ENCODE measurements around the gene SORCS3.
"Not testable (repeated sequence)": the region's sequence is repeated elsewhere in the genome, so short reads cannot be mapped to it uniquely, and the experiment has no call there.

SORCS3 gene

DNA sequence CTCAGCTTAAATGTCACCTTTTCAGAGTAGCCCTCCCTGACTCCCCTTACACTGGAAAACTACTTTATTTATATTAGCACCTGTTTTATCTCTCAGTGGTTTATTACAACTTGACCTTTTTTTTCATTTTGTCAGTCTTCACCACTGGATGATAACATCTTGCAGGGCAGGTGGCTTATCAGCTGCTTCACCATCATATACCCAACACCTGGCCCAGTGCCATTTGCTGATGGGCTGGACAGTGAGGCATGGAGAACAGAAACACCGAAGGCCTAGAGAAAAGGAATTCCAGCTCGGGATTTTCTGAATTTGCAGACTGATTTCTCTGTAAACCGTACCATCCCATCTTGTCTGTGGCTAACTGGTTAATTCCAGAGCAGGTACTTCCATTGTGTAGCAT lies 48.5 kb downstream of the SORCS3 start:
- no peak for DNase-seq (ENCODE audit: low spot score)
- TF ChIP-seq, protein P1, sequence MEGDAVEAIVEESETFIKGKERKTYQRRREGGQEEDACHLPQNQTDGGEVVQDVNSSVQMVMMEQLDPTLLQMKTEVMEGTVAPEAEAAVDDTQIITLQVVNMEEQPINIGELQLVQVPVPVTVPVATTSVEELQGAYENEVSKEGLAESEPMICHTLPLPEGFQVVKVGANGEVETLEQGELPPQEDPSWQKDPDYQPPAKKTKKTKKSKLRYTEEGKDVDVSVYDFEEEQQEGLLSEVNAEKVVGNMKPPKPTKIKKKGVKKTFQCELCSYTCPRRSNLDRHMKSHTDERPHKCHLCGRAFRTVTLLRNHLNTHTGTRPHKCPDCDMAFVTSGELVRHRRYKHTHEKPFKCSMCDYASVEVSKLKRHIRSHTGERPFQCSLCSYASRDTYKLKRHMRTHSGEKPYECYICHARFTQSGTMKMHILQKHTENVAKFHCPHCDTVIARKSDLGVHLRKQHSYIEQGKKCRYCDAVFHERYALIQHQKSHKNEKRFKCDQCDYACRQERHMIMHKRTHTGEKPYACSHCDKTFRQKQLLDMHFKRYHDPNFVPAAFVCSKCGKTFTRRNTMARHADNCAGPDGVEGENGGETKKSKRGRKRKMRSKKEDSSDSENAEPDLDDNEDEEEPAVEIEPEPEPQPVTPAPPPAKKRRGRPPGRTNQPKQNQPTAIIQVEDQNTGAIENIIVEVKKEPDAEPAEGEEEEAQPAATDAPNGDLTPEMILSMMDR (IDR thresholded peaks at IDR 0.05; ENCODE audit: extremely low read depth, missing control alignments) = no peak

DNA sequence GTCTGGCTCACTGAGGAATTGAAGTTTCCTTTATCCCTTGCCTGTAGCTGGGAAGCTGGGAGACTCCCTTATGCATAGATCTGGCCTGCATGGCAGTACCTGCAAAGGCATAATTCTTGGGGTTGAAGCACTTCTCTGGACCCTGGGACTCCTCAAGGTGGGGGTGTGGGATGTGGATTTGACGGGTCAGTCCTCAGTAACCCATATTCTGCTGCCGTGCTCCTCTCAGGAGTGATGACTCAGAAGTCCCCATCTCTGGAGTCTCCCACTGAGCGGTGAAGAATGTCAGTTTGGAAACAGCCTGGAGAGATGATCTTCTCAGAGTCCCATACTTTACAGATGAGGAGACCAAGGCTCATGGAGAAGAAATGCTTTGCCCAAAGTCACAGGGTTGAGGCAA lies 49.0 kb downstream of the SORCS3 start:
- TF ChIP-seq, protein P1 (IDR thresholded peaks at IDR 0.05; ENCODE audit: extremely low read depth, missing control alignments) = no peak

DNA sequence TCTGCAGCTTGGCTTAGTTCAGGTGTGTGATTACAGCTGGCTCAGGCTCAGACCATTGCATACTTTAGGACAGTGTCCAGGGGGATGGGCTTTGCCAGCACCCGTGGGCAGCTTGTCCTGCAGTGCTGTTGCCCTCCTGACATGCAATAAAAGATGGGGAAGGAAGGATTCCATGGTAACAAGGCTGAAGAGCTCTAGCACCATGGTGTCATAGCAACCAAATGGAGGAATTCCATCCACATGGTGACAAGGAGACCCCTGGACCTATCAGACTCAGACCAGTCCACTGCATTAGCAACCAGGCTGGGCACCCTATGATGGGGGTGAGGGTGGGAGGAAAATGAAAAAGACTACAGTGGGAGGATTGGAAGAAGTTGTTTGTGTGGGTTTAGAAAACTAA lies 49.9 kb downstream of the SORCS3 start:
- TF ChIP-seq, protein P1 (IDR thresholded peaks at IDR 0.05; ENCODE audit: extremely low read depth, missing control alignments) = no peak
- DNase-seq (ENCODE audit: low spot score) = no peak

More for the DNA sequence above, 49.0 kb downstream of the SORCS3 start:
- no peak for DNase-seq (ENCODE audit: low spot score)

DNA sequence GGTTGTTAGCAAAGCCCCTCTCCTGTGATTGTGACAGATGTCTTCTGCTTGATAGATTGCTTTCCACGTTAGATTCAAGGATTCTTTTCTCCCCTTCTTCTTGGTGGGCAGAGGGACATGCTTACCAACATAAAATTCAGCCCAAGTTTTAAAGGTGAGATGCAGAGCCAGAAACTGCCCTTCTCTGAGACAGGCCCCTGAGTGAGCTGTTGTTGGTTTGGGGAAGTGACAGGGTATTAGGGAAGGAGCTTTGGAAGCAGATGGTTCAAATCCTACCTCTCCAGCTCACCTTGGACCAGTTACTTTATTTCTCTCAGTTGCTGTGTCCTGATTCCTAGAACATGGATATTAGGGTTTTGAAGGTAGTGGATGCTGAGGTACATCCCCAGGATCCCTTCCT lies 53.0 kb downstream of the SORCS3 start:
- DNase-seq (ENCODE audit: low spot score) = no peak
- TF ChIP-seq, protein P1 (IDR thresholded peaks at IDR 0.05; ENCODE audit: extremely low read depth, missing control alignments) = no peak

DNA sequence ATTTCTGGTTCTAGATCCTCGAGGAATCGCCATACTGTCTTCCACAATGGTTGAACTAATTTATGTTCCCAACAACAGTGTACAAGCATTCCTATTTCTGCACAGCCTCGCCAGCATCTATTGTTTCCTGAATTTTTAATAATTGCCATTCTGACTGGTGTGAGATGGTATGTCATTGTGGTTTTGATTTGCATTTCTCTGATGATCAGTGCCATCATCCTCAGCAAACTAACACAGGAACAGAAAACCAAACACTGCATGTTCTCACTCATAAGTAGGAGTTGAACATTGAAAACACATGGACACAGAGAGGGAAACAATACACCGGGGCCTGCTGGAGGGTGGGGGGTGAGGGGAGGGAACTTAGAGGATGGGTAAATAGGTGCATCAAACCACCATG lies 62.2 kb downstream of the SORCS3 start:
- DNase-seq (ENCODE audit: low spot score) = not testable (repeated sequence)

DNA sequence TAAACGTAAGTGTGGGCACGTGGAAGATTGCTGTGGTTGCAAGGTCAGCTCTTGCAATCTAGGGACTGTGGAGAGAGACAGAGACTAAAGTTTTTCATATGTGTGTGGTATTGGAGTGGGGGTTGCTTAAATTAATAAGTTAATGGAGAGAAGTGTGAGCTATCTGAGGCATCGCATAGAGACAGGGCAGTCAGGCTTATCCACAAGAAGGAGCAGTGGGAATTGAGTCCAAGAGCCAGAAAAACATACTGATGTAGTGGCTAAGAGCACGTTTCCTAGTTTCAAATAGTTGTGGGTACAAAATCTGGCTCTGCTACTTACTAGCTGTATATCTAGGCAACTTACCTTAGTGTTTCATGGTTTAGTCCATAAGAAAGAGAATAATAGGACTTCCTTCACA lies 65.8 kb downstream of the SORCS3 start:
- DNase-seq (ENCODE audit: low spot score) = no peak
- TF ChIP-seq, protein P1 (IDR thresholded peaks at IDR 0.05; ENCODE audit: extremely low read depth, missing control alignments) = no peak

DNA sequence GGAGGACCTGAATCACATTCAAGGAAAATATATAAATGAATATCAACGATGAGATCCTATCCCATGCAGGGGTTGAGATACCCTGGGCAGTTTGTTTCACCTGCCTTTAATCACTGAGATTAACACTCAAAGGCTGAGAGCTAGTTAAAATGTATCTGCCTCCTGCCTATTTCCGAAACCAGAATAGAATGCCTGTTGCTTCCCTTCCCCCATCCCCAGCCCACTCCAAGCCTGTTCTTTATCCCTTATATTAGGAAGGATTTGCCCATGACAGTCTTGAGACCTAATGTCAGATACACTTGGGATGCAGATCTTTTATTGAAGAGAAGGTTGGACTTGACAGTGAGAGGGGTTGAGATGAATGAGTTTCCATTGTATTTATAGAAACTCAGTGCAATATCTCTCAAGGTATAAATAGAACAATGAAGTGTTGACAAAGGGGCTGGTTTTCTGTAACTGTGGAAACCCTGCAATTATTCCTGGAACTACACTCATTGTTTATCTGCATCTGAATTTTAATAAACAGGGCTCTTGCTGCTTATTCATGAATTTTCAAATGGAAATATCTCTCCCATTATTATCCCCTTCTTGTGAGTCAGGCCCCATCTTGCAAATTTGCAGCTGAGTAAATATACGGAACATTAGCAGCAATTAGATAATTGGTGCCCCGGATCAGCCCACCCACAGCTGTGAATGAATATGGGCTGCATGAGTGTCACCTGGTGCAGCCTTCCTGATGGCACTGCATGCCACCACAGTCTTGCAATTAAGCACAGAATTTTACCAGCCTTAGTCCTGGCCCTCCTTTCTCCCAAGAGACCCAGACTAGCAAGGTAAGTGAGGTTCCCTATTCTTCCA lies 66.7 kb downstream of the SORCS3 start:
- DNase-seq (ENCODE audit: low spot score) = no peak
- TF ChIP-seq, protein P1 (IDR thresholded peaks at IDR 0.05; ENCODE audit: extremely low read depth, missing control alignments) = no peak

DNA sequence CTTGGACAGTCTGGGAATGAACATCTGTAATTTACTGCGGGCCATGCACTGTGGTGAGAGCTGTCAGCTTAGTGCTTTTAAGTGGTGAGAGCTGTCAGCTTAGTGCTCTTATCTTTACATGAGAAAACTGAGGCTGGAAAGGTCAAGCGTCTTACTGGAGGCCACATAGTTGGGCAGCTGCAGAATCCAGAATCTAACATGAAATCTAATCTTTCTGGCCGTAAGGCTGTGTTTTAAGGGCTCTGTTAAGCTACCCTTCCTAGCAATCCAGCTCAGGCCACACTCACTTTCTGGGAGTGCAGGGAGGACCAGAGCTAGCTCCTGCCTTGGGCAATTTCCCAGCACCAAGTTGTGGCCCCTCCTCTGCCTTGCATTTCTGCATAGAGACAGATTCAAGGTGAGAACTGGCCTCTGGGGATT lies 70.2 kb downstream of the SORCS3 start:
- TF ChIP-seq, protein P1 (IDR thresholded peaks at IDR 0.05; ENCODE audit: extremely low read depth, missing control alignments) = no peak
- DNase-seq (ENCODE audit: low spot score) = no peak

DNA sequence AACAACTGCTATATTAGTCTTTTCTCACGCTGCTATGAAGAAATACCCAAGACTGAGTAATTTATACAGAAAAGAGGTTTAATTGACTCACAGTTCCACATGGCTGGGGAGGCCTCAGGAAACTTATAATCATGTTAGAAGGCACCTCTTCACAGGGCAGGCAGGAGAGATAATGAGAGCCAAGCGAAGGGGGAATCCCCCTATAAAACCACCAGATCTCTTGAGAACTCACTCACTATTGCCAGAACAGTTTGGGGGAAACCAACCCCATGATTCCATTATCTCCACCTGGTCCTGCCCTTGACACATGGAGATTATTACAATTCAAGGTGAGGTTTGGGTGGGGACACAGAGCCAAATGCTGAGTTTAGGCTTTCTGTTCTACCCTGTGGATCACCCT lies 89.5 kb downstream of the SORCS3 start:
- not testable (repeated sequence) for DNase-seq (ENCODE audit: low spot score)
